CD4-positive, alpha-beta T cell treated with Interleukin-17A for 4 hours (primary cell): Measurements from ENCODE around the gene CLRN3.

Source experiments
- DNase-seq: peaks from one replicate; pipeline ENCODE4 v3.0.0-alpha.2; 2020; ENCODE audit warnings: mixed read lengths

CLRN3 gene

GRCh38 chr10:127918572-127918971 lies 25.8 kb upstream of the CLRN3 start:
- no peak for DNase-seq

- no peak for DNase-seq
Measured at GRCh38 chr10:127916826-127917225, 24.1 kb upstream of the CLRN3 start.

DNA sequence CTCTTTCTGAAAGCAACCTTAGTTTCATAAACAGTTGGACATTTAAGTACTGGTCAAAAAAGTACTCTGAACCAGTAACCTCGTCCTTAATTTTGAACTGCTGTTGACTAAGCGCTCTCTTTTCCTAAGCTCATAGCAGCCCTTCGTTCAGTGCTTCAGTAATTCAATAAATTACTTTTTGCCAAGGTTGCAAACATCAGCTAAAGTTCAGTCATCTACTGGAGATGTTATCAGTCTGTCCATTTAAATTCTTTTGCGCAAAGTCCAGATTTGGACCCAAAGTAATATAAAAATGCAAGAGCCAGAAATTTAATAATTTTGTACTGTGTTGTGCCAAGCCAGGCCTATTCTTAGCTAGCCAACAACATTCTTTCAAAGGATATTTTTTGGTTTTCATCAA lies 22.6 kb upstream of the CLRN3 start:
- DNase-seq = no peak

- DNase-seq = no peak
Measured at GRCh38 chr10:127913368-127913759, 20.6 kb upstream of the CLRN3 start.

- DNase-seq = no peak
Measured at GRCh38 chr10:127912607-127913367, 20.0 kb upstream of the CLRN3 start.

GRCh38 chr10:127911867-127912257 lies 19.1 kb upstream of the CLRN3 start:
- no peak for DNase-seq

DNA sequence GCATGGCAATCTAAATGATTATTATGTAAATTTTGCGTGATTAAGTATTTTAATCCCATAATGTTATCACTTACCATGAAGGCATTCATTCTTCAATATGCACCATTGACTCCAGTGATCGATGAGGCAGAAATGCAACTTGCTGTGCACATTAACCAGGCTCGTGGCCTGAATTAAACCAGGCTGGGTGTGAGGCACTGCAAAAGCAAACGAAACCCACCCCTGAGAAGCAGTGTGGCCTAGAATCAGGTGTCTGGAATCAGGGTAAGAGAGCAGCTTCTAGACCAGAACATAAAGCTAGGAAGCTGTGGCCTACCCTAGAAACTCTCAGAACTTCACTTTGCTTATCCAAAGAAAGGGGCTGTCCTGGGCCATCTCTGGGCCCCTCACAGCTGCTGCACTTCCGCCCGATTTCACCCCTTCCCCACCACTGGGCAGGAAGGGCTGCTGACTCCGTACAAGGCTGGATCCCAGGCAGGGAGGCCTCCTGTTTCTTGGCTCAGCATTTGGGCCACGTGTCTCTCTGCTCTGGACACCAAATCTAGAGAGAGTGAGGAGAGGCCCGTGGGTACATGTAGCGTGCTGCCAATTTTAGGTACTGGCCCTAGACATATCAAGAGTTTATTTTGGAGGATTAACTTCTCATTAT lies 18.6 kb upstream of the CLRN3 start:
- DNase-seq = no peak

GRCh38 chr10:127910464-127910770 lies 17.7 kb upstream of the CLRN3 start:
- DNase-seq = no peak

GRCh38 chr10:127909716-127910463 lies 17.1 kb upstream of the CLRN3 start:
- DNase-seq = no peak

DNA sequence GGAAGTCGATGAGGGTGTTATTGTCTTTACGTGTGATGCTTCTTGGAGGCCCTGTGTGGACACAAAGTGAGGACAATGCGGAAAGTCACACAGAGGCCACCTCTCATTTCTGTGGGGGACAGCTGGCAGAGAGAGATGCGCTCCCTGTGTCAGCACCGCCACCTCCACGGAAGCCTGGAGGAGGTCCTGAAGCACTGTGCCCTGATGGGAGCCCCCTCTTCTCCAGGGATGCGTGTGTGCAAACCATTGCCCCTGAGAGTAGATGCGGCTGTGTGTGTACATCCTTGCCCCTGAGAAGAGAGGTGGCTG lies 16.2 kb upstream of the CLRN3 start:
- no peak for DNase-seq

GRCh38 chr10:127908106-127908958 lies 15.6 kb upstream of the CLRN3 start:
- DNase-seq = no peak

GRCh38 chr10:127907411-127908105 lies 14.8 kb upstream of the CLRN3 start:
- peak; percentile 38 for DNase-seq

- DNase-seq = peak; percentile 75
Measured at GRCh38 chr10:127906548-127907377, 14.0 kb upstream of the CLRN3 start, which contains the start of gene PTPRE. Gene PTPRE, plus strand, starts transcription at chr10:127907103. Its CDS starts 133,779 bp downstream, at chr10:128040882.

- DNase-seq = no peak
Measured at GRCh38 chr10:127905848-127906261, 13.1 kb upstream of the CLRN3 start.

DNA sequence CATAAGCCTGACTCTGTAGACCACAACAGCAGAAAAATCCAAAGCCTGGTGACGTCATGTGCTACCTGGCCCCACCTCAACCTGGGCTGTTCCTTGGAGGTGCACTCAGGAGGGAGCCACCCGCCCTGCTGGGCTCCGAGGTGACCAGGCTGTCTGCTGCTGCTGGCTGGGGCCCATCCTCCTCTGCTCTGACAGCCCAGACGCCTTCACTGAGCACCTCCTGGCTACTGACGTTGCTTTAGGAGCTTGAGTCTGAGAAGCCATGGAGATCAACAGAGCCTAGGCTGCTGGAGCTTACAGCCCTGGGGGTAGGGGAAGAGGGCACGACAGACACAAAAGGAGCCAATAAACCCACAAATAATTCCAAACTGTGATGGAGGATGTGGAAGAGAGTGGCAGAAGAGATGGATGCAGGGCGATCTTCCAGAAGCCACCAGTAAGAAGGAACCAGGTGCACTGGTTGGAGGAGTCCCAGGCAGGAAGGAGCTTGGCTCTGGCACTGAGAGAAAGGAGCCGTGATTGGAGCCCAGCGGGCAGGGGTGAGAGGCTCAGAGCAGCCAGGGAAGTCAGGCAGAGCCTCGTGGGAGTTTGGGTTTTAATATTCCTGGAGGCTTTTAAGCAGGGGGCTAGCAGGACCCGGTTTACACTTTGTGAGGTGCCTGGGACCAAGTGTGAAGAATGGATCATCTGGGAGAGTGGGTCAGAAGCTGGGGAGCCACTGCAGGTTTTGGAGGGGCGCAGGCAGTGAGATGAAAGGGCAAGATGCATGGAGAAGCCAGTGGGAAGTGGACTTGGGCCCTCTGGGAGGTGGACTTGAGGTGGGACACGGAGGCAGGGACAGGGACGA lies 12.5 kb upstream of the CLRN3 start:
- no peak for DNase-seq

DNA sequence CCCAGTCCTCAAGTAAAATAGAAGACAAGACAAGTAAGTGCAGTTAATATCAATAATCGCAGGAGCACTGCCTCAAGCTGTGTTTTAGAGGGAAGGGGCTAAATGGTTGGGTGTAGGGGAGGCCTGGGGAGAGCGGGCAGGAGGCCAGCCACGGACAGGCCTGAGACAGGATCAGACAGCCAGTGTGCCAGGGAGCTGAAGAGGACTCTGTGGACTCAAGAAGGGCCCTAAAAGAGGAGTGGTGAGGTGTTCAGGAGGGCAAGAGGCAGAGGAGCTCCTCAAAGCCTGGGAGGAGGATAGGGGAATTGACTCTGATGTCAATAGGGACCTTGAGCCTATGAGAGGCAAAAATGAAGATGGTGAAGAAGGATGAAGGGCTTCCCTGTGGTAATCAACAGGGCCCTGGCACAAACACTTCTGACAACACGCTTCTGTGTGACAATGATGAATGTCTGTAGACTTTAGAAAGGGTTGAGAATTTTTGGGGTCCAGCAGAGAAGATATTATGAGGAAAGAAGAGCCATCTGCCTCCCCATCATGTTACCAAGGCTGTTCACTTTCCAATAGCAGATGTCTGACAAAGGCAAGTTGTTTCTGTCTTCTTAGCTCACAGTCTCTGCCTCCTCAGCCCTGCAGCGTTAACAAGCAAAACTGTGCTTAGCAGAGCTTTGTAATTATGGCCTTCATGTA lies 11.7 kb upstream of the CLRN3 start:
- DNase-seq = no peak

GRCh38 chr10:127903789-127904188 lies 11.0 kb upstream of the CLRN3 start:
- DNase-seq = no peak

DNA sequence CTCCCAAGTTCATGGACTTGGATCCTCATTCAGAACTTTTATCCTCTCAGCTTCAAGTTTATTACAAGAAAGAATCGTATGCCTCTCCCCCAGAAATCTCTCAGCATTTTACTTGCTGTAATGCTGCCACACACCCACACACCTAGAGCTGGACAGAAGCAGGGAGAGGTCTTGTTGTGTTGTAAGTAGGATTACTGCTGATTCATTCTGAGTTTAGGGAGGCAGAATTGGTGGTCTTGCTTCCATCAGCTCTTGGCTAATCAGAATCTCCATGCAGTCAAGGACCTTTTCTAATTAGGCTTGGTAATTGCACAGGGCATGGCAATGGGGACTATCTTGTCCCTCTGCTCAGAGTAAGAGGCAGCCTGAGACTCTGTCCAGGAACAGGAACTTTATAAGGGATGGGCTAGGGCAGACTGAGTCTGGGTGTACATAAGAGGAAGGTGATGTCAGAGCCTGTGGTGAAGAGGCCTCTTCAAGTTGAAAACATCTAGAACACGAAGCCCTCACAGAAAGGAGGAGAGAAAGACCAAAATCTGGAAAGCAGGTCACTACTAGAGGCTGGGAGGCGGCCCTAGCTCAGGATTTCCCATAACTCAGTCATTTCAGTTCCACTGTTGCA lies 7.1 kb upstream of the CLRN3 start:
- no peak for DNase-seq

- no peak for DNase-seq
Measured at GRCh38 chr10:127897177-127897576, 4.4 kb upstream of the CLRN3 start.

- DNase-seq = no peak
Measured at GRCh38 chr10:127896590-127896989, 3.8 kb upstream of the CLRN3 start.
